Measurements from ENCODE around the gene AGBL1. TPM values are rescaled to one million over a fixed set of nuclear protein-coding genes. Genes with fewer than 3 reads are reported as not detected.

The AGBL1 gene
- total RNA-seq, 1 donor from 2014 or later: 4.8 TPM

DNA sequence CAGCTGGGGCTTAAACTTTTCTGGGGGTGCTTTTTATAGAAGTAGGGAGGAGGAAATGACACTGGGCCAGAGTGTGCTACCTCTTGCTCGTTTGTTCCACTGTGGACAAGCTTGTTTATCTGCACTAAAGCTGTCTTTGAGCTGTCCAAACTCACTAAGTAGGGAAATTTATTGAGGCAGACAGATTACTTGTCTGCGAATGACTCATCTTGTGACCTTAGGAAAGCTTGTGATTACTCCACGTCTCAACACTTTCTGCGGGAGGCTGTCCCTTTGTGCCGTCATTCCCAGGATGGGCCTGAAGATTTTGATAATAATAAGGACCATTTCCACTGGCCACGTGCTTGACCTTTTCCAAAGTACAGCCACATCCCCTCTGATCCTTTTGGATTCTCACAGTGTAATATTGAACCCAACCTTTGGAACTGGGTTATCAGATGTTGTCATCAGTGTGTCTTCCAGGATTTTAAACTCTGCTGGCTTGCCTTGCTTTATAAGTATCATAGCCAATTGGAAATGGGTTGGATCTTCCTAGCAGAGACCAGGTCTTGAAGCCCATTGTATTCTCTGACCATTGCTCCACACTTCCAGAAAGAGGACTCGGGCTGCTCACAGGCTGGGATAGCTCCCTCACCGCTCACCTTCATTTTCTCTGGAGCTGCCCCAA, 84.7 kb downstream of the AGBL1 start:
- no peak for DNase-seq

DNA sequence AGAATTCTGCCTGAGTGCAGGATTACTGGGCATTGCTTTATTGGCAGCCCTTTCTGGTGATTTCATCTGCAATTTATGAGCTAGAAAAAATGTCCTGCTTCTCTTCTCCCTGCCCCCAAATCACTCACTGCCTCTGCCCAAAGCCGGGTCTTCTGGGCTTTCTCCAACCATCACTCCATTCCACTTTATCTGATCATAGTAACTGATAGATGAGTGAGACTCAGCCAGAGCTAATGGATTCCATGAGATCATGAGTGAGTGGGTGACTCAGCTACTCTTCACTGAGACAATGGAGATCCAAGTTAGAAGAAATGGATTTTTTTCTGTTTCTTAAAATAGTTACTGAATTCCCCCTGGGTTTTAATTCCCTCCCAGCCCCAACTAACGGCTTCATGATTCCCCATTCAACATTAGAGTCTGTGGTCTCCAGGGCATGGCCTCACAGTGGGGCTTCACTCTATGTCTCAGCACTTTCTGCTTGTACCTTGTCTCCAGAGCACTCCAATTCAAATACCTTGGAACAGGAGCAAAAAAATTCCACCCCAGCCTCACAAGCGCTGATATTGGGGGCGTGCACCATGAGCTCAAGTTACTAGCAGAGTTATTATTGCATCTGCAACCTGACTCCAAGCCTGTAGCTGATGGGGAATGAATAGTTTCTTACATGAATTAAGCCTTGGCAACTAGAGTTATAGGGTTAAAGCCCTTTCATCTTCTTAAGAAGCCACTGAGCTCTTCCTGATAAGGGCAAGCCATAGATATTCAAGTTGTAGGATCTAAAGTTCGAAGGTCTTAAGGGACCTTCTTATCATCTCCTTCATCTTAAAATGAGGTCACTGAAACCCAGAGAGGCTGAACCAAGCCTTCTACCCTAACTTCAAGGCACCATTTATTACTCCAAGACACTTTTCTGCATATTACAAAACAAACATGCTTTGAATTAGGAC, 85.9 kb downstream of the AGBL1 start:
- DNase-seq: no peak

DNA sequence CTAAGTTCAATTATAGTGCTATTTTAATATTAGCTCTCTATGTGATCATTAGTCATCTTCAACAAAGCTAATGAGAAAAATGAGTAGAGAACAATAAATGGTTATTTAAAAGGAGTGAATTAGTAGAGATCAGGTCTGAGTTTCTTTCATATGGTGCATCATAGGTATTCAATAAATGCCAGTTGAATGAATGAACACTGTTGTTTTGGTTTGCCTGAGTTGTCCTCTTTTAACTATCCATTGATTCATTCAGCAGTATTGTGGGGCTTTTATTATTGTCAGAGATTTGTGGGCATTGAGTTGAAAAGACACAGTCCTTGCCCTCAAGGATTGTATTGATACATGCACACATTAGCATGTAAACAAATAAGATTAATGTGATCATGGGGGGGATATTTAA, 88.2 kb downstream of the AGBL1 start:
- no peak for DNase-seq

DNA sequence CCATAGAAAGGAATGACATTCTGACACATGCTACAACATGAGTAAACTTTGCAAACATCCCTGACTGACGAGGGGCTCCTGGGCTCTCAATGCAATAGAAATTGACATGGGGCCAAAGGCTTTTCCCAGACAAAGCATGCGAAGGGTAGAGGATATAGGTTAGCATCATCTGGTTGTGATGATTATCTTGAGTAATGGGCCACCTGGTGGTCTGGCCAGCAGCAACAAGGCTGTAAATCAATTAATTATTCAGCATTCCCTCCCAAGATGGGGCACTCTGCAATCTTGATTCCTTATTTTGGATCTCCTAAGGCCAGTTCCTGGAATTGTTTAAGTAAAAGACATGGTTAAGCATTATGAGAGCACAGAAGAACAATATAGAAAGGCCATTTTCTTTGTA, 99.2 kb downstream of the AGBL1 start:
- no peak for DNase-seq

DNA sequence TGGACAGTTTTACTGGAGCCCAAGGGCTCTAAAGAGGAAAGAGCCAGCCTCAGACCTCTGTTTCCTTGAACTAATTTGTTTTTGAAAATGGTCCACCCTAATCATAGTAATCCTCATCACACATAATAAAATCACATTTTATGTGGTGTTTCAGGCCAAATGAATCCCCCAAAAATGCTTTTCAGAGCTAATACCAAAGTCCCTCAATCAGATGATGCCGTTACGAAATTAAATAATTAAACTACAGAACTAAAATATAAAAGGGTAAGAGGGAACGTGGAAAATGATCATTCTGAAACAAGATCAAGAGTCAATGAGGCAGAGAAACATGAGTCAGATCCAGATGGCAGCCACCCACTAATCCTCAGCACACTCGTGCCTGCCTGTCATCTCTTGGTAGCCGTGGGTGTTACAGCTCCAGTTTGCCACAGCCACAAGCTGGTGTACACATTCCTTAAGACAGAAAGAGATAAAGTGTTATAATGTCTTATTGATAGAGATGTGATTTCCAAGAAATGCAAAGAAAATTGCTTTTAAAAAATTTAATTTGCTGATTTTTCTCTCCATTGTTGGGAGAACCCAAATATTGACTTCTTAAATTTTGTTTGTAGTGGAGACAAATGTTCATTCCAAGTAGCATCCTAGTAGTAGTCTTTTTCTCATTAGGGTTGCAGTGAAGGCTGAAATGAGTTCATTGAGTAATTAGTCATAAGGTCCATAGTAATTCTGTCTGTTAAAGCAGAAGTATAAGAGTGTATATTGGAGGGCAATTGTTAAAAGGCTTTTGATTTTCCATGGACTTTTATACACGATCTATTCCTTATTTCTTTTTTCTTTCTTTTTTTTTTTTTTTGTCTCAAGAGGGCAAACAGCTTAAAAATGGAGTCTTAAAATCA, 104.2 kb downstream of the AGBL1 start:
- no peak for DNase-seq

DNA sequence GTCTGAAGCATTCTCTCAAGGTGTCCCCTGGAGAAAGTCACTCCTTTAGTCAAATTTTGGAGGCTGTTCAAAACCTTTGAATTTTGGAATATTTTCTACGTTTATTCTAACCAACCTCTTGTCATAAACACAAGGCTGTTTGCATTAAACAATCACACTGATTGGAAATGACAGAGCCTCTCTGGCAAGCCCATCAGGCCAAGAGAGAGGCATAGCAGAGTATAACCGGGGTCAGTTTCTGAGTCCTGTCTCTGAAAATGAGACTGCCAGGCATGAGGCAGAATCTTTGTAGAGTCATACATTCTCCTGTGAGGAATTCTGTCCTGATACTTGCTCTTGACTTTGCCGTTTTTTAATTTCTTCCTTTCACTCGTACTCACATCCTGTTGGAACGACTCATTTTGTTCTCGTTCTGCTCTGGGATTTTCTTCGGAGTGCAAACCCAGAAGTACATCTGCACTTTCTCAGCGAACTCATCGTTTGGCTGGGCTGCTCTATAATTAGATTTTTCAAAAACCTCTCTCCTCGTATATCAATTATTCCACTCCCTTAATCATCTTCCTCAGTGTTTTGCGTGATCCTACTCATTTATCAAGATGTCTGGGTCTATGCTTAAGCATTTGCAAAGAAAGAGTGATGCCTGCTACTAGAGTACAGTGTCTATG, 114.2 kb downstream of the AGBL1 start:
- no peak for DNase-seq

DNA sequence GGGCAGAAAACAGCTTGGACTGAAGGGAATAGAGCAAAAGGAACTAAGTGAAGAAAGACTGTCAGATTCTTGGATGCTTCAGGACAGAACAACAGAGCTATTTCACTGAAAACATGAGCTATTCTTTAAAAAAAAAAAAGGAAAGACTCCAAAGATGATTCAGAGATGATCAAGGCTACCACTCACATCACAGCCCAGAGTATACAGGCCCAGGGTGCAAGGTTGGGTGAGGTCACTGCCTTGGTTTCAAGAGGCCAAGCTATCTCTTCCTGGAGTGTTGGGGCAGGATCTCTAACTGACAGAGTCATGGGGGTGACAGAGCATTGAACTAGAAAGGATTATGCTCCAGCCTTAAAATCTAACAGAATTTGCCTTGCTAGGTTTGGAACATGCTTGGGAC, 118.1 kb downstream of the AGBL1 start:
- no peak for DNase-seq

DNA sequence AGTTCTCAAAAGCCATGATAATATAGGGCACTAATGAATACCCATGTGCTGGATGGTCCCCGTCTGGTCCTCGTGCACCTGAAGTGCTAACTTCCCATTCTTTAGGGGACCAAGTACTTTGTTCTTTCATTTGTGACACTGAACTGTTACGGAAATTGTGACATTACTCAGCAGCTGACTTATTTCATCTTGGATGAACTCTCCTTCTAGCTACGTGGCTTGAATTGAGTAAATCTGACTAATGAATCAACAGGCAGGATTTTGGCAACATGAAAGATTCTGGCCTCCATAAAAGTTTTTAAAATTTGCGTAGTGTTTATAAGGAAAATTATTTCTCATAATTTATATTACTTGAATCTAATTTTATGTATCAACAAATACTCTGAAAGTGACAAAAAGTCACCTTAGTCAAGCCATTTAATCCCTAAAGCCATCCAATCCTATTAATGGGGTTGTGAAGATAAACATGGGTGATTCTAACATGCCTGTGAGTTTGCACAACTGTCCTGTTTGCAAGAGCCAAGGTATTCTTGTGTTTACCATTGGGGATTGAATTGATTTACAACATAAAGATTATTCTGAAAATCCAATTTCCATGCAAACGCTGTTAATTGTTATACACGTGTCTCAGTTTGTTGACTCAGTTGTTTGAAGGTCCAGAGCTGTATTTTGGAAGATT, 119.9 kb downstream of the AGBL1 start:
- no peak for DNase-seq

DNA sequence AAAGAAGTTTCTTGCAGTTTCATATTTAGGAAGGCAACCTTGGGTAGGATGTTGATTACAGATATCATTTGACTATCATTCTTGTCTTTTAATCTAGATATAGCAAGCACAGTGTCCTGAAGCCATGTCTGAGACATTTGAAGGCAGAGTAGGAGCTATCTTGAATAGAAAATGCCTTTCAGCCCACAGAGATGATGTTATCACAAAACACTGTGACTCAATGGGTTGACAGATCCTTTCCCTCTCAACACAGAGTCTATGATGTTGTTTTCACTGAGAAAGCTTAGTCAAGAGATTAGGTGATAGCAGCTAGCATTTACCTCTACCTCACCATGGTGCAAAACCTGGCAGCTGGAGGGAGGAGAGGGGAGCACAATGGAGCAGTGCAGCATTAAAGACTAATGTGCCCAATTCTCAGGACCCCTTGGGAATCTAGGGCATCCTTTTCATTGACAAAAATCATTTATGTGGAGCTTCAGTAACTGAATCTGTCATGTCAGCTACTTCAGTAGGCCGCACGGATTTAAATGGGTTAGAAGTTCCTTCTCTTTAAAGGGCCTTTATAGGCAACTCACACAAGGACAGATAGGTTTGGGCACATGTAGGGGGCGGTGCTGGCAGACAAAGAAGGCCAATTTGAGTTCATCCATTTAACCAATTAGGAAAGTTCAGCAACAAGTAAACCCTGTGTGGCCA, 121.8 kb downstream of the AGBL1 start:
- DNase-seq: no peak

DNA sequence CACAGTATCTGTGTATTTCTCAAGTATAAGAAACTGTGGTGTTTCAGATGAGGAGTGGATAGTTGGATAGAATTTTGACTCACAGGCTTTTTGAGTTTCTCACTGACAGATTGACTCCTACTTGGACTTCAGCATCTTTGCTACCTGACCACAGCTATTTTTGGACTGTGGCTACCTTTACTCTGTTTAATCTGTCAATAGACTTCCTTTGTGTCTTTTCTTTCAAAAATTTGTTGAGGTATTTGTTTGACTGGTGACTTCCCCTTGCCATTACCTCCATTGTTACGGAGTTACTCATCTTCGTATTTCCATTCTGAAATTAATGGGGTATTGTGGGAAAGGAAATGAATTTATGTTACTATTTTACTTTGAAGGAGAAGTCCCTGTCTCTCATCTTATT, 123.8 kb downstream of the AGBL1 start:
- DNase-seq: no peak

DNA sequence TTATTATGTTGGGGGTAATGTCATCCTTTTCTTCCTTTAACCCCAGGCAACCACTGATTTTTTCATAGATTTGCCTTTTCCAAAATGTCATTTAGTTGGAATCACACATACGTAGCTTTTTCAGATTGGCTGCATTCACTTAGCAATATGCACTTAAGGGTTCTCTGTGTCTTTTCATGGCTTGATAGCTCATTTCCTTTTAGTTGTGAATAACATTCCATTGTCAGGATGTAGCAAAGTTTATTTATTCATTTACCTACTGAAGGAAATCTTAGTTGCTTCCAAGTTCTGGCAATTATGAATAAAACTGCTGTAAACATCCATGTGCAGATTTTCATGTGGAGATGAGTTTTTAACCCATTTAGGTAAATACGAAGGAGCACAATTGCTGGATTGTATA, 125.4 kb downstream of the AGBL1 start:
- no peak for DNase-seq

DNA sequence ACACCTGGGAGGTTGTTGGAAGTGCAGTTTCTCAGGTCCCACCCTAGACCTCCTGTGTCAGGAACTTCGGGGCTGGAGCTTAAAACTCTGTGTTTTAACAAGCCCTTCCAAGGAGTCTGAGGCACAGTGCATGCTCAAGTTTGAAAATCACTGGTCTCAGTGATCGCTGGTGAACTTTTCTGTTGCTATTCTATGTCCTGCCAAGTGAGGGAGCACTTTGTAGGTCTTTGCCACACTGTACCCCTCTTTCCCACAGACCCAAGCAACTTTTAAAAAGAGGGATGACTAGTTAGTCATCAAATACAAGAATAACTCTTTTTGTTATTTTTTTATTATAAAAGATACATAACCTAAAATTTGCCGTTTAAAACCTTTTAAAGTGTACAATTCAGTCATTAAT, 133.7 kb downstream of the AGBL1 start:
- DNase-seq: no peak

DNA sequence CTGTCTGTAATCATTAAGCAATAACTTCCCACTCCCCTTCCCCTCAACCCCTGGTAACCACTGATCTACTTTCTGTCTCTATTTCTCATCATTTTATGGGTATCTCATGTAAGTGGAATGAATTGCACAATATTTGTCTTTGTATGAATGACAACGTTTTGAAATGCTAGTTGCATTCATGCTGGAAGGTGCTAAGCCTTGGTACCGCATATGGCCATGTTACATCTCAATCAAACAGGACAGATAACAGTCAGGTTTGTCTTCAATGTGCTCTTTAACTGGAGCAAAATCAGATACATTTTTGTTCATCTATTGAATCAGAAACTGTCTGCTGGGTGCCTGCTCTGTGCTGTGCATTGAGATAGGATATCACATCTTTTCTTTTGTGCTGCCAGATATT, 134.2 kb downstream of the AGBL1 start:
- no peak for DNase-seq

DNA sequence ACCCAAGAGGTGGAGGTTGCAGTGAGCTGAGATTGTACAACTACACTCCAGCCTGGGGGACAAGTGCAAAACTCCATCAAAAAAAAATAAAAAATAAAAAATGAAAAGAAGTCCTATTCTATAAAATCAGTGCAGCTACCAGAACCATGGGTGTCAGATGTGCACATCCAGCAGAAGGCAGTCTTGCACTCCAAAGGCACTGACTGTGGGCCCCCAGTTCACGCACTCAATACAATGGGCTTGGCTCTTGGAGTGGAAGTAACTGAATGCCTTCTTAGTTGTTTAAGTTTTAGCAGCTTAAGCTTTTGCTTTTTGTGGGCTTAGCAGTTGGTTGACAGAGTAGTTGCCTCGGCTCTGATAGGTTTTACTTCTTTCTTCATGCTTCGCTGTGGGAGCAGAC, 141.4 kb downstream of the AGBL1 start:
- no peak for DNase-seq

DNA sequence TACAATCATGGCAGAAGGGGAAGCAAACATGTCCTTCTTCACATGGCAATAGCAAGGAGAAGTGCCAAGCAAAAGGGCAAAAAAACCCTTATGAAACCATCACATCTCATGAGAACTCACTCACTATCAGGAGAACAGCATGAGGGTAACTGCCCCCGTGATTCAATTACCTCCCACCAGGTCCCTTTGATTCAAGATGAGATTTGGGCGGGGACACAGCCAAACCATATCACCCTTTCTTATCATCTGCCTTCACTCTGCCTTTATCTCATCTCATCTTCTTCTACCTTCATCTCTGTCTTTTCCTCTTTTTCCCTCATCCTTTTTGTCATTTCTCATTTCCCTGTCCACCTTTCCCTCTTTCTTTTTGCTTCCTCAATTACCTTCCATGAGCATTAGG, 149.6 kb downstream of the AGBL1 start:
- no peak for DNase-seq

DNA sequence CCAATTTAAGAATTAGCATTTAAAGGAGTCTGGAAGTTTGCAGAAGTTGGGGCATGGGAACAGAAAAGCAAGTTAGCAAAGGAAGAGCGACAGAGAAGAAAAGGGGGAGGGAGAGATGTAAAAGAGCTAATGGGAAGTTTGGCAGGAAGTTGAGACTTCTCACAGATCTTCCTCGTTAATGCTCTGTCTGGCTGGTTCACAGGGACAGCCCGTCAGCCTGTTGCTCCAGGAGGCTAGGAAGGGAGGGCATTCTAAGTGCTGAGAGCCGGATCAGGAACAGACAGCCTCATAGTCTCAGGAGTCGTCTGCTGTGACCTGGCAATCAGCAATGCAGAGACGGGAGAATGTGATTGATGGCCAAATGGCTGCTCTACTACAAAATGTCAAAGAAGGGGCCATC, 150.3 kb downstream of the AGBL1 start:
- no peak for DNase-seq

DNA sequence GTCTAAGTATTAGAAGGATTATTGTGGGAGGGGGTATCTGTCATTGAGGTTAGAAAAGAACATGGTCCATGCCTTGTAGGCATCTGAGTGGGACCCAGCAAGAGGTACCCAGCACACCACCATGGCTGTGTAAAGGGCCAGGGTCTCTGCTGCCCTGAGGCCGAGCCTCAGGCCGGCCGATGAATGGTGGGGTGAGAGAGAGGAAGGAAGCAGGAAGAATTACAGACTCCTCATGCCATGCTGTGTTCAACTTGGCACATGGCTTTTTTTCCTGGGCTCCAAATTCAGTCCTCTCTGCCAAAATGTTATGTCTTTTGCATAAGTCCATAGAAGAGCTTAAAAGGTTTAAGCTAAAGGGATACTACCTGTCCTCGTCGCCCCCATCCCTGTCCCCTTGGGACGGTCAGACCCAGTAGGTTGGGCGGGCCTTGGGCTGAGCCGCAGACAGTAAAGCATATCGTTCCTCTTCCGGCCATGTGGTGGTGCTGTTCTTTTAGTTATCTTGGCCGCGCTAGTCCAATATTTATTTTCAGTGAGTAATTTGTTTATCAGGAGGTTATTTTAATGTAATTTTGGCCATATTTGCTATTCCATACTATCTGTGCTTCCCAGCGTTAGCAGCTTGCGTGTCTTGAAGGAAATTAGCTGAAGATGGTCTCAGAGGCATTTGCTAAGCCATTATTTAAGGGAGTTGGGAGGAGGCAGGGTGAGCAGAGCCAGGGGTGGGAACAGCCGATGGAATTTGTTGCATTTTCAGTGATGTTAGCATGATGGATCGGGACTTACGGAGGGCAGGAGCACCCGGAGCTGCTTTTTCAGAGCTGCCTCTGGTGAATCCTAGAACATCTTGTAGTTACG, 152.4 kb downstream of the AGBL1 start:
- peak; percentile 5 for DNase-seq

DNA sequence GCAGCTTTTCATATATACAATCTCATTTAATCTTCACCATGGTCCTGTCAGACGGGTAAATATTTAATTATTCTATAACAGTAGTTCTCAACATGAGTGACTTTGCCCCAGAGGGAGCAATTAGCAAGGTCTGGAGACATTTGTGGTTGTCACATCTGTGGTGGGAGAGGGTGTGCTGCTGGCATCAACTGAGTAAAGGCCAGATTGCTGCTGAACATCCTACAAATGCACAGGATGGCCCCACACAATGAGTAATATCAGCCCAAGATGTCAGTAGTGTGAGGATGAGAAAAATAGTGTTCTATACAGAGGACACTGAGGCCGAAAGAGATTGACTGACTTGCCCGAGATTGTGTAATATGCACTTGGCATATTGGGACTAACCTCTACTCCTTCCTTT, 156.0 kb downstream of the AGBL1 start:
- DNase-seq: no peak

DNA sequence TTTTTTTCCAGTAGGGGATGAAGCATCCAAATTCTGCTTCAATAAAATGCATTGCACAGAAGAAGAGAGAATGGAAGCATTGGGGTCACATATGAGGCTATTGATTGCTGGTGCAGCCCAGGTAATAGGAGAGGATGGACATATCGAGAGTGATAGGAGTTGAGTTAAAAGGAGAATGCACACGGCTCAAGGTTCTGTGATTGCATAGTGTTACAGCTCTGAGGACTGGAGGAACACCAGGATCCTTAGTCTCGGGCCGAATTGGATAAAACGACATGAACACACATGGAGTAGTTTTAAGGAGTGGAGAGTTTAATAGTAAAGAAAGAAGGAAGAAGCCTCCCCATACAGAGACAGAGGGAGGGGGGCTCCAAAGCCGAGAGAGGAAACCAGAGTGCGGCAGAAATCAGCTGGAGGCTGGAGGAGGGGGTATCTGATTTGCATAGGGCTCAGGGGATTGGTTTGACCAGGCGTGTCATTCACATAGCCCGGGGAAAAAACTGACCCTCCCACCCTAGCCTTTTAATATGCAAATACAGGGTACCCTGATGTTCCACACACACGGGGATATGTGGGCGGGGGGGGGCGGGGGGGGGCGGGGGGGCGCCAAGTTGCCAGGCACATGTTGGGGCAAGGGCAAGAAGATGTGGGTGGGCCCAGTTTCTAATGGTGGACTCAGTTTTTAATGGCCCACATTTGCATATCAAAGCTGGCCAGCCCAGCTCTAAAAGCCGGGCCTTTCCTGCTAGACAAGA, 156.9 kb downstream of the AGBL1 start:
- no peak for DNase-seq

Data from skin of body (tissue), 2 donors.